ENCODE measurements around the gene AP5Z1. TPM values are rescaled to one million over a fixed set of nuclear protein-coding genes. Genes with fewer than 3 reads are reported as not detected.

Gene AP5Z1
- total RNA-seq, 3 donors from 2014 or later (not counting 1 experiment from before 2014, with no cell fraction given), result 140 to 156 (median 143) TPM

DNA sequence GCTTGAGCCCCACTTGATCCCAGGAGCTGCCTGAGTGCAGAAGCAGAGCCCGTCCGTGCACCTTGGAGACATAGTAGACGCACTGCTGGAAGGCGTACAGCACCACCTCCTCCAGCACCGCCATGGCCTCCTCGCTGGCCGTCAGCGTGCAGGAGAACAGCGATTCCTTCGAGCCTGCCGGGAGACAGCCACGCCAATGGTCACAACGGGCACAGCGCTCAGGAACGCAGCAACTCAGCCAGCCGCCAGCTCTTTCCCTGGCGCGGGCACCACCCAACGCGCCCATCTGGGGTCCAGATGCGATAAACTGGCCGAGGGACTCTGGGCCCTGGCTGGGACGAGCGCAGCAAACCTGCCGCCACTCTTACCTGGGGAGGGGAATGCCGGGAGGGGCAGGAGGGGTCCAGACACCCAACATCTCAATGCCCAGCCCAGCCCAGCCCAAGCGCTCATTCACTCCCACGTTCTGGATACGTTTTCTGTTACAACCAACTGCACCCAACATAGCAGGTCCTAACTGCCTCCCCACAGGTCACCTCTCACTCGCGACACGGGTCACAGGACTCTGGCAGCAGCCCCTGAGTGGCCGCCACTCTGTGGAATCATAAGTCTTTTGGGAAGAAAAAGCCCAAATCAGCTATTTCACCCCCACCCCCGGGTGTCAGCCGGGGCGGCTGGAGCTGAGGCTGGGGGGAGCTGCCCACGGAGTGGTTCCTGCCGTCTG, 41.9 kb downstream of the AP5Z1 start:
- 90% methylated on average over 36 of the region's 38 CpGs for WGBS (ENCODE audit: insufficient coverage)
- H3K4me3 Mint-ChIP-seq, result no peak overlapping the region
- no peaks in the 10 kb centered on the region for H3K36me3 ChIP-seq (ENCODE audit: control insufficient read depth, insufficient read depth, low read length)
- H3K4me1 ChIP-seq (ENCODE audit: control insufficient read depth, insufficient read depth, low read length), result peaks cover 8% of the 10 kb centered on the region
- ATAC-seq (no peak), DNase-seq (no peak)
- H3K4me1 Mint-ChIP-seq, result peaks cover 0 to 9% of the 10 kb centered on the region in 2 donors
- no peaks in the 10 kb centered on the region for H3K27me3 ChIP-seq (ENCODE audit: control insufficient read depth, insufficient read depth, low read length)
- H3K9me3 ChIP-seq (ENCODE audit: control insufficient read depth, insufficient read depth, low read length), result no peaks in the 10 kb centered on the region
- H3K27me3 Mint-ChIP-seq (ENCODE audit: low read depth in 2 of 2), result peaks cover 10 to 21% of the 10 kb centered on the region in 2 donors
- H3K9me3 Mint-ChIP-seq, result peaks cover 0 to 2% of the 10 kb centered on the region in 2 donors
- no peak overlapping the region for H3K4me3 ChIP-seq (ENCODE audit: low read length)
- TF ChIP-seq, protein P1, sequence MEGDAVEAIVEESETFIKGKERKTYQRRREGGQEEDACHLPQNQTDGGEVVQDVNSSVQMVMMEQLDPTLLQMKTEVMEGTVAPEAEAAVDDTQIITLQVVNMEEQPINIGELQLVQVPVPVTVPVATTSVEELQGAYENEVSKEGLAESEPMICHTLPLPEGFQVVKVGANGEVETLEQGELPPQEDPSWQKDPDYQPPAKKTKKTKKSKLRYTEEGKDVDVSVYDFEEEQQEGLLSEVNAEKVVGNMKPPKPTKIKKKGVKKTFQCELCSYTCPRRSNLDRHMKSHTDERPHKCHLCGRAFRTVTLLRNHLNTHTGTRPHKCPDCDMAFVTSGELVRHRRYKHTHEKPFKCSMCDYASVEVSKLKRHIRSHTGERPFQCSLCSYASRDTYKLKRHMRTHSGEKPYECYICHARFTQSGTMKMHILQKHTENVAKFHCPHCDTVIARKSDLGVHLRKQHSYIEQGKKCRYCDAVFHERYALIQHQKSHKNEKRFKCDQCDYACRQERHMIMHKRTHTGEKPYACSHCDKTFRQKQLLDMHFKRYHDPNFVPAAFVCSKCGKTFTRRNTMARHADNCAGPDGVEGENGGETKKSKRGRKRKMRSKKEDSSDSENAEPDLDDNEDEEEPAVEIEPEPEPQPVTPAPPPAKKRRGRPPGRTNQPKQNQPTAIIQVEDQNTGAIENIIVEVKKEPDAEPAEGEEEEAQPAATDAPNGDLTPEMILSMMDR (IDR thresholded peaks at IDR 0.05), result no peak
- H3K27ac ChIP-seq (ENCODE audit: low read length), result no peak overlapping the region
- intact Hi-C loops (cut with micrococcal nuclease), result no loop called here
- no peaks in the 10 kb centered on the region for H3K36me3 Mint-ChIP-seq
- no peak overlapping the region for H3K27ac Mint-ChIP-seq

DNA sequence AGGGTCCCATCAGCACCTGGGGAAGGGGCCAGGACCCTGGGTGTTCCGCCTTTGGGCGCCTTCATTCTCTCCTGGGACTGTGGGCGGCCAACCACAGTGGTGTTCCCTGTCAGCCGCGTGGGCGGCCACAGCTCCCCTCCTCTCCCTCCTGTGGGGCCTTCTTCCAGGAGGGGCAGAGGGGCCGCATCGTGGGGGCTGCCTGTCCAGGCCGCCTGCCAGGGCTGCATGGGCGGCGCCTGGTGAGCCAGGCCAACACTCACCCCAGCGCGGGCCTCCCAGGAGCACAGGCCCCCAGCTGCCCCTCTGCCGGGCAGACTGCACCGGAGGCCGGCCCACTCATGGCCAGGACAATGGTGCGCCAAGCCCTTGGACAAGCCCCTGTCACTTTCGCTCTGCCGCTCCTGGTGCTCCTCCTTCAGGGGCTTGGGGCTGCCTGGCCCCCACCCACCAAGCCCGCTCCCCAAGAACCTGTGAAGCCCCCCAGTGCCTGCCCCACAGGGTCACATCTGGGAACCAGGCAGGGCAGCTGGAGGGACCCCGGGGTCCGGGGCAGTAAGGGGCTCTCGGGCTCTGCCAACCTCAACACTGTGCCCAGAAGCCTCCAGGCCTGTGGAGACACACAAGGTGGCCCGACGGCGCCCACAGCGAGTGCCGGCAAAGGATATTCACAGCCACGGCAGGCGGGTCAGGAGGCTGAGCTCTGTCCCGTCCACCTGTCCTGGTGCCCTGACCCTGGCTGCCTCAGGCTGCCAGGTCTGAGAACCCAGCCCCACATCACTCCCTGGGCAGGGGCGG, 42.8 kb downstream of the AP5Z1 start:
- intact Hi-C loops (cut with micrococcal nuclease), result no loop called here
- H3K27ac Mint-ChIP-seq, result no peak overlapping the region
- Histone ChIP-seq H3K4me3 (ENCODE audit: low read length) (no peak overlapping the region), H3K27me3 (ENCODE audit: control insufficient read depth, insufficient read depth, low read length) (no peaks in the 10 kb centered on the region), H3K9me3 (ENCODE audit: control insufficient read depth, insufficient read depth, low read length) (no peaks in the 10 kb centered on the region), H3K4me1 (ENCODE audit: control insufficient read depth, insufficient read depth, low read length) (peaks cover 8% of the 10 kb centered on the region), H3K27ac (ENCODE audit: low read length) (no peak overlapping the region), H3K36me3 (ENCODE audit: control insufficient read depth, insufficient read depth, low read length) (no peaks in the 10 kb centered on the region)
- peaks cover 4 to 18% of the 10 kb centered on the region in 2 donors for H3K27me3 Mint-ChIP-seq (ENCODE audit: low read depth in 2 of 2)
- 85% methylated on average over 31 of the region's 32 CpGs for WGBS (ENCODE audit: insufficient coverage)
- ATAC-seq, result no peak
- no peak for DNase-seq
- H3K4me1 Mint-ChIP-seq, result peaks cover 0 to 9% of the 10 kb centered on the region in 2 donors
- no peaks in the 10 kb centered on the region for H3K9me3 Mint-ChIP-seq
- no peak overlapping the region for H3K4me3 Mint-ChIP-seq
- H3K36me3 Mint-ChIP-seq, result no peaks in the 10 kb centered on the region
- TF ChIP-seq, protein P1 (IDR thresholded peaks at IDR 0.05), result no peak

DNA sequence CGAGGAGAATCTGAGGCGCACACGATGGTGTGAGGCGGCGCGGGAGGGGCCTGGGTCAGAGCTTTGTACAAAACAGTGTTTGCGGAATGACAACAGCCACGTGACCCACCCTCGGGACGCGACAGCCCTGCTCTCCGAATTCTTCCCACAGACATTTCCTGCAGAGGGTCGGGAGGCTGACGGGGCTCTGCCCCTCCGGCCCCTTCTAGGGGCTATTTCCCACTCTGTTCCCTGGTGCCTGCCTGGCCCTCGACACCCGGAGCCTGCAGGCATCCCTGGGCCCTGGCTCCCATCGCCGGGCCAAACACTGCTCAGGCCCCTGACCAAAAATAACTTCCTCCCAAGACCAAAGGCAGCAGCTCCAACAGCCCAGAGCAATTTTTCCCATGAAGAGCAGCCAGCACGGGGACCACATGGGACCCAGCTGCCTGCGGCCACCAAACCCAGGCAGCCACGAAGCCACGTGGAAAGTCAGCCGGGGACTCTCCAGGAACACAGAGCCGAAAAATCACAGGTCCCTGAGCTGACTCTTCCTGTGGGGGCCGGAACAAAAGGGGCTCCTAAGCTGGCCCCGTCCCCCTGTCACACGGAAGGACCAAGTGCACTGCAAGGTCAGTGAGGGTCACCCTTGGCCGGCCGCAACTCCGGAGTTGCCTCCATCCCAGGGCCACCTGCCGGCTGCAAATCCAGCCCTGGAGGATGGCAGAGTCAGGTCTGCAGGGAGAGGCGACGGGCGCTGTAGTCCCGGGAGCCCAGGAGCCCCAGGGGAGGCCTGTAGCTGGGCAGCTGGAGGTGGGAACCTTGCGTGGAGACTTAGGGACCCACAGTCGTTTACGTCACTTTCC, 44.4 kb downstream of the AP5Z1 start:
- H3K27me3 Mint-ChIP-seq (ENCODE audit: low read depth in 2 of 2), result peaks cover 0 to 2% of the 10 kb centered on the region in 2 donors
- Histone ChIP-seq H3K27ac (ENCODE audit: low read length) (no peak overlapping the region), H3K27me3 (ENCODE audit: control insufficient read depth, insufficient read depth, low read length) (no peaks in the 10 kb centered on the region), H3K4me1 (ENCODE audit: control insufficient read depth, insufficient read depth, low read length) (peaks cover 1% of the 10 kb centered on the region), H3K9me3 (ENCODE audit: control insufficient read depth, insufficient read depth, low read length) (no peaks in the 10 kb centered on the region), H3K4me3 (ENCODE audit: low read length) (no peak overlapping the region), H3K36me3 (ENCODE audit: control insufficient read depth, insufficient read depth, low read length) (no peaks in the 10 kb centered on the region)
- H3K9me3 Mint-ChIP-seq, result no peaks in the 10 kb centered on the region
- peaks cover 0 to under 1% of the 10 kb centered on the region in 2 donors for H3K4me1 Mint-ChIP-seq
- 84% methylated on average over 39 of the region's 39 CpGs for WGBS (ENCODE audit: insufficient coverage)
- H3K36me3 Mint-ChIP-seq, result no peaks in the 10 kb centered on the region
- H3K27ac Mint-ChIP-seq, result no peak overlapping the region
- no peak for ATAC-seq
- TF ChIP-seq, protein P1 (IDR thresholded peaks at IDR 0.05), result no peak
- no peak overlapping the region for H3K4me3 Mint-ChIP-seq
- DNase-seq, result no peak
- intact Hi-C loops (cut with micrococcal nuclease), result no loop called here

Data from natural killer cell (primary cell).